Measurements from ENCODE around the gene MAJIN.

Gene MAJIN

DNA sequence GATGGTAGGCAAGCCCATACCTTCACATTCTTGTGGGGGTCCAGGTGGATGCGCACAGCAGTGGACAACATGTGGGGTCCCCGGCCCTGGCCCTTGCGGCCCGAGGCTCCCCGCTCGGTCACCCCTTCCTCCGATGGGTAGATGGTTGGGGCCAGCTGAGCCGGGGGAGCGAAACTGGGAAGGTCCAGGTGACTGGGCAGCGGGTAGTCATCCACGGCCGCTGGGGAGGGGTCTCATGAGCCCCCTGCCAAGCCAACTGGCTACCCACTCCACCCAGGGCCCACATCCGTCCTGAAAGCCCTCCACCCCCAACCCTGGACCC is 65.6 kb downstream of the MAJIN start:
- Histone ChIP-seq H3K36me3 (ENCODE audit: insufficient read depth, low read length) (peaks cover 59% of the 10 kb centered on the region), H3K27me3 (ENCODE audit: control insufficient read depth, insufficient read depth, low read length) (no peaks in the 10 kb centered on the region), H3K4me3 (ENCODE audit: low read length) (no peak overlapping the region), H3K4me1 (ENCODE audit: control insufficient read depth, insufficient read depth, low read length) (no peaks in the 10 kb centered on the region), H3K4me2 (ENCODE audit: low read length) (no peak overlapping the region), H3K9me3 (replicated peaks; ENCODE audit: low read length) (no peaks in the 10 kb centered on the region), H3K9ac (ENCODE audit: low read depth, low read length) (no peak overlapping the region)

DNA sequence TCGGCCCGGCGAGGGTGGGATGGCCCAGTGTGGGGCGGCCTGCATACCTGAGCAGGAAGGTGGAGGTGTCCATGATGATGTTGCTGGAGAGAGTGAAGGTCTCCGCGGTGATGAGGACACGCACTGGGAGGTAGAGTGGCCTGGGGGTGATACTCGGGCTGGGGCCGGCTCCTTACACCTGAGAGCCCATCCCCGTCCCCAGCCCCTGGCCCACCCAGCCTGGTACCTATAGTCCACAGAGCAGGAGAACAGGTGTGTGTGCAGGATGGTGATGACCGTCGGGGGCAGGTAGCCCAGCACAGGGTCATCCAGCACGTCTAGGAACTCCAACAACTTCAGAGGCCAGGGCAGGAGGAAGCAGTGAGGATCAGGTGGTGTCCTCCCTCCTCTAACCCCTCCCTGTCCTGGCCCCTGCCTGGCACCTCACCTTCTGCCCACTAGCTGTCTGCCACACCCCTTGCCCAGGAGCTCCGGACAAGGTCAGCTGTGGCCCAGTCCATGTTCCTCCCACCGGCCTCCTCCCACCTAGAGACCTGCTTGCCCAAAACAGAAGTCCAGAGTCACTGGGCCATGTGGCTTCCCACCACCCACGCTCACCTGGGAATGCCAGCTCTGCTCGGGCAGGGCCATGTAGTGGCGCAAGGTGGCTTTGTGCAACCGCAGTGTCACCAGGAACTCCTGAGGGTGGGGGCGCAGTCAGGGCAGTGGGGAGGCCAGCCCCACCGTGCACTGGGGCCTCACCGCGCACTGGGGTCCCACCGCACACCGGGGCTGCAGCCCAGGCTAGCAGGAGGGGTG is 66.2 kb downstream of the MAJIN start:
- peaks cover 57% of the 10 kb centered on the region for H3K36me3 ChIP-seq (ENCODE audit: insufficient read depth, low read length)

GRCh38 chr11:64903291-64903833 is 68.5 kb downstream of the MAJIN start:
- Histone ChIP-seq H3K4me2 (ENCODE audit: low read length) (no peak overlapping the region), H3K9me3 (replicated peaks; ENCODE audit: low read length) (no peaks in the 10 kb centered on the region), H3K27me3 (ENCODE audit: control insufficient read depth, insufficient read depth, low read length) (no peaks in the 10 kb centered on the region), H3K4me1 (ENCODE audit: control insufficient read depth, insufficient read depth, low read length) (no peaks in the 10 kb centered on the region), H3K4me3 (ENCODE audit: low read length) (no peak overlapping the region), H3K9ac (ENCODE audit: low read depth, low read length) (no peak overlapping the region), H3K36me3 (ENCODE audit: insufficient read depth, low read length) (peaks cover 46% of the 10 kb centered on the region)

More for the DNA sequence above, 66.2 kb downstream of the MAJIN start:
- H3K4me2 ChIP-seq (ENCODE audit: low read length), result no peak overlapping the region
- no peak overlapping the region for H3K9ac ChIP-seq (ENCODE audit: low read depth, low read length)
- no peaks in the 10 kb centered on the region for H3K4me1 ChIP-seq (ENCODE audit: control insufficient read depth, insufficient read depth, low read length)
- no peaks in the 10 kb centered on the region for H3K9me3 ChIP-seq (replicated peaks; ENCODE audit: low read length)
- H3K27me3 ChIP-seq (ENCODE audit: control insufficient read depth, insufficient read depth, low read length), result no peaks in the 10 kb centered on the region
- no peak overlapping the region for H3K4me3 ChIP-seq (ENCODE audit: low read length)

DNA sequence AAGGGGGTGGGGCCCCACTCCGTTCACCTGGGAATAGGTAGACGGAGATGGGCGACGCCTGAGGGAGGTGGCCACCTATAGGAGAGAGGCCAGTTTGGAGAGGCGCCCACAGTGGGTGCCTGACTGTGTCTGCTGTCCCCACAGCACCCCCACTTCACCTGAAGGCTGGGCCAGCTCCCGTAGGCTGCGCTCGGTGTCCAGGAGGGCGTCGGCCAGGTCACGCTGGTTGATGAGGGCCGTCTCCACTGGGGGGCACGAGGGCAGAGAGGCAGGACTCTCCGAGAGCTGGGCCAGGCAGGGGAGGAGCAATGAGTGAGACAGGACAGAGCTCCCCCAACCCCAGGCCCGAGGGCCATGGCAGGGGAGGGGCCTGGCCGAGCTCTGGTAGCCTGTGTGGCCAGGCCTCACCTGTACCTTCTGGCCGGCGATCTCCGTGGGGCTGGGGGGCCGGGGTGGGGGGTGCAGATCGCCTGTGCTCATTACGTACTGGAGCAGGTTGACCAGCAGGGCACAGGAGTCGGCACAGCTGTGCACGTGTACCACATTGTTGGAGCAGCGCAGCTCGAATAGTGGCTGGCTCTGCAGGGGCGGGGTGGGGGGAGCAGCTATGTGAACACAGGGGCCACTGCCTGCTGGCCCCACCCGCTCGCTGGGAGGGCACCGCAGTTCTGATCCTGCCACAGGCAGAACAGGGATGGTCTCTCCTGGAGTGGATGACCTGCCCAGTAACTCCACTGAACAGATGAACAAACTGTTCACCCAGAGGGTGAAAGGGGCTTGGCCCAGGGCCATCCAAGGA is 69.6 kb downstream of the MAJIN start:
- no peaks in the 10 kb centered on the region for H3K27me3 ChIP-seq (ENCODE audit: control insufficient read depth, insufficient read depth, low read length)
- no peaks in the 10 kb centered on the region for H3K4me1 ChIP-seq (ENCODE audit: control insufficient read depth, insufficient read depth, low read length)
- no peak overlapping the region for H3K4me2 ChIP-seq (ENCODE audit: low read length)
- H3K4me3 ChIP-seq (ENCODE audit: low read length), result no peak overlapping the region
- H3K9me3 ChIP-seq (replicated peaks; ENCODE audit: low read length), result no peaks in the 10 kb centered on the region
- H3K36me3 ChIP-seq (ENCODE audit: insufficient read depth, low read length), result peaks cover 40% of the 10 kb centered on the region
- no peak overlapping the region for H3K9ac ChIP-seq (ENCODE audit: low read depth, low read length)

DNA sequence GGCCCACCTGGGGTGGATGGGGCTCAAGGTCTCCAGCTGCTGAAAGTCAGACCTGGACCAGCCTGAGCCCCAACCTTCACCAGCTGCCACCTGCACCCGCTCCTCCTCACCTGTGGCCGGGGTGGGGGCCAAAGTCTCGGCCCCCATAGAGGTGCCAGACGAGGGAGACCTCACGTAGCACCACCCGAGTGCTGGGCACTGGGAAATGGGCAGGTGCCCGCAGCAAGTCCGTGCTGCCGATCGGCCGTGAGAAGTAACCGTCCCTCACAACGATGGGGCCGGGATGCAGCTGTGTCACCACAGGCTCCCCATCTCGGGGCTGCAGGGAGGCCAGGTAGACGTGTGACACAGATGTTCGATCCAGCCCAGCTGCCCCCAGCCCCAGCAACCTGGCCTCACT is 71.1 kb downstream of the MAJIN start:
- H3K9me3 ChIP-seq (replicated peaks; ENCODE audit: low read length), result no peaks in the 10 kb centered on the region
- H3K4me1 ChIP-seq (ENCODE audit: control insufficient read depth, insufficient read depth, low read length), result no peaks in the 10 kb centered on the region
- H3K4me3 ChIP-seq (ENCODE audit: low read length), result no peak overlapping the region
- no peak overlapping the region for H3K9ac ChIP-seq (ENCODE audit: low read depth, low read length)
- H3K27me3 ChIP-seq (ENCODE audit: control insufficient read depth, insufficient read depth, low read length), result no peaks in the 10 kb centered on the region
- no peak overlapping the region for H3K4me2 ChIP-seq (ENCODE audit: low read length)
- H3K36me3 ChIP-seq (ENCODE audit: insufficient read depth, low read length), result peaks cover 42% of the 10 kb centered on the region

GRCh38 chr11:64900263-64900678 is 71.6 kb downstream of the MAJIN start:
- H3K27me3 ChIP-seq (ENCODE audit: control insufficient read depth, insufficient read depth, low read length), result no peaks in the 10 kb centered on the region
- H3K4me3 ChIP-seq (ENCODE audit: low read length), result no peak overlapping the region
- no peaks in the 10 kb centered on the region for H3K9me3 ChIP-seq (replicated peaks; ENCODE audit: low read length)
- H3K4me1 ChIP-seq (ENCODE audit: control insufficient read depth, insufficient read depth, low read length), result no peaks in the 10 kb centered on the region
- peaks cover 42% of the 10 kb centered on the region for H3K36me3 ChIP-seq (ENCODE audit: insufficient read depth, low read length)
- H3K9ac ChIP-seq (ENCODE audit: low read depth, low read length), result no peak overlapping the region
- no peak overlapping the region for H3K4me2 ChIP-seq (ENCODE audit: low read length)

DNA sequence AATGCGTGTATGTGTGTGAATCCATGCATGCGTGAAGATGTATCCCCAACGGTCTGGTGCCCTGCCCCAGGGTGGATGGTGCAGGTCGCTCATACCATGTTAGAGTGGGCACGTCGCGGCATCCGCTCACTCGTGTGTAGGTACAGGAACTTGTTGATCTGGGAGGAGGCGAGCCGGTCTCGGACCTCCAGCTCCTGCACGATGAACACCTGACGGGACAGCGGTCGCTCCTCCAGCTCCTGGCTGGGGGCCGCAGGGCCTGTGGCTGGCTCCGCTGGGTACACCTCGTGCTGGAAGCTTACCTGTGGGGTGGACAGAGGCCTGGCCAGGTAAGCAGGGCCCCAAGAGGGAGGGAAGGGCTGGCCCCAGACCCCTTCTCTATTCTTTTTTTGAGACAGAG is 73.4 kb downstream of the MAJIN start:
- Histone ChIP-seq H3K36me3 (ENCODE audit: insufficient read depth, low read length) (peaks cover 48% of the 10 kb centered on the region), H3K9ac (ENCODE audit: low read depth, low read length) (no peak overlapping the region), H3K9me3 (replicated peaks; ENCODE audit: low read length) (no peaks in the 10 kb centered on the region), H3K4me3 (ENCODE audit: low read length) (no peak overlapping the region), H3K4me2 (ENCODE audit: low read length) (no peak overlapping the region), H3K27me3 (ENCODE audit: control insufficient read depth, insufficient read depth, low read length) (no peaks in the 10 kb centered on the region), H3K4me1 (ENCODE audit: control insufficient read depth, insufficient read depth, low read length) (no peaks in the 10 kb centered on the region)

GRCh38 chr11:64898076-64898445 is 73.8 kb downstream of the MAJIN start:
- no peaks in the 10 kb centered on the region for H3K4me1 ChIP-seq (ENCODE audit: control insufficient read depth, insufficient read depth, low read length)
- no peak overlapping the region for H3K9ac ChIP-seq (ENCODE audit: low read depth, low read length)
- no peak overlapping the region for H3K4me2 ChIP-seq (ENCODE audit: low read length)
- H3K4me3 ChIP-seq (ENCODE audit: low read length), result no peak overlapping the region
- no peaks in the 10 kb centered on the region for H3K9me3 ChIP-seq (replicated peaks; ENCODE audit: low read length)
- peaks cover 45% of the 10 kb centered on the region for H3K36me3 ChIP-seq (ENCODE audit: insufficient read depth, low read length)
- H3K27me3 ChIP-seq (ENCODE audit: control insufficient read depth, insufficient read depth, low read length), result no peaks in the 10 kb centered on the region

DNA sequence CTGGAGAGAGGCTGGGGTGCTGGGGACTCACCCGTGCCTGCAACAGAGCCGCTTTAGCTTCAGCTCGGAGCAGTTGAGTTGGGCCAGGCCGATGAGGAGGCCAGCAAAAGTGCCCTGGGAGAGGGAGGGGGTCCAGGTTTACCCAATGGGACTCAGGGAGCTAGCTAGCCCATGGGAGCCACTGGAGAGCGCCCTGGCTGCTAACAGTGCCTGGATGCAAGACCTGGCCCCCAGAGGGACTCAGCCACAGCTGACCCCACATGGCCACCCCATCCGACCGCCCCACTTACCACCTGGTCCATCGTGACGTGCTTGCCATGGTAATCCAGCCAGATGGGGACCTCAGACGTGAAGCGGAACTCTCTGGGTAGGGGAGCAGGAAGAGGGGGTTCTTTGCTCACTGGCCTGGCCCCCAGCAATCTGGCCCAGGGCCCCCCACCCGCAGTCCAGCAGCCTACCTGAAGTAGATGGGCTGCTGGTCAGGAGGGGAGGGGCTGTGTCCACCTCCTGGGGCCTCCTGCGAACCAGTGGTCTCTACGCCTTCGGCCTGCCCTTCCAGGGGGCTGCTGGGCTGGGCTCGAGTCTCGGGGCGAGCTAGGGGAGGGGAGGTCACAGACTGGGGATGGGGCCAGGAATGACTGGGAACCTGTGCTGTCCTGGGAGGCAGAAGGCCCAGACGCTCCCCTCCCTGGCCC is 74.4 kb downstream of the MAJIN start:
- Histone ChIP-seq H3K36me3 (ENCODE audit: insufficient read depth, low read length) (peaks cover 42% of the 10 kb centered on the region), H3K9ac (ENCODE audit: low read depth, low read length) (no peak overlapping the region), H3K4me1 (ENCODE audit: control insufficient read depth, insufficient read depth, low read length) (no peaks in the 10 kb centered on the region), H3K4me3 (ENCODE audit: low read length) (no peak overlapping the region), H3K9me3 (replicated peaks; ENCODE audit: low read length) (no peaks in the 10 kb centered on the region), H3K4me2 (ENCODE audit: low read length) (no peak overlapping the region), H3K27me3 (ENCODE audit: control insufficient read depth, insufficient read depth, low read length) (no peaks in the 10 kb centered on the region)

DNA sequence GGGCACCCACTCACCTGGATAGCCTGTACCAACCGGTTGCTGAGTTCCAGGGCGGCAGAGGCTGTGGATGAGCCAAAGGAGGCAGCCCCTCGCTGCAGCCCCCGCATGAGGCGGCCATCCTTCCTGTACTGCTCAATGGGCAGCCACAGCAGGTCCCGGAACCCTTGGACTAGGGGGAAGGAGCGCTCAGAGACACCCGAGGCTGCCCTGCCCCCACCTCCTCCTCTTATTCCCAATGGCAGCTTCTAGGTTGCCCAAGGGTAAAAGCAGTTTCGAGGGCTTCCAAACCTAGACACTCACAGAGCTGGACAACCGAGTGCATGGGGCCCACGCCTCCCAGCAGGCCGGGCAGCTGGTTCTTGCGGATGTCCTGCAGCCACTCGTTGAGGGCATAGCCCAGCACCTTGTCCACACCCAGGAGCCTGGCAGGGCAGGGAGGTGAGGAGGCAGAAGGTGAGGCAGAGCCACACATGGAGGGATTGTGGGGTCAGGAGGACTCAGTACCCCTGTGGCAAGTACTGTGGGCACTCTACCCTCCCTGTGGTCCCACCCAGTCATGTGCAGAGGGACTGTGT is 75.4 kb downstream of the MAJIN start:
- no peaks in the 10 kb centered on the region for H3K4me1 ChIP-seq (ENCODE audit: control insufficient read depth, insufficient read depth, low read length)
- no peaks in the 10 kb centered on the region for H3K9me3 ChIP-seq (replicated peaks; ENCODE audit: low read length)
- no peak overlapping the region for H3K9ac ChIP-seq (ENCODE audit: low read depth, low read length)
- H3K4me2 ChIP-seq (ENCODE audit: low read length), result no peak overlapping the region
- no peaks in the 10 kb centered on the region for H3K27me3 ChIP-seq (ENCODE audit: control insufficient read depth, insufficient read depth, low read length)
- H3K4me3 ChIP-seq (ENCODE audit: low read length), result no peak overlapping the region
- H3K36me3 ChIP-seq (ENCODE audit: insufficient read depth, low read length), result peaks cover 35% of the 10 kb centered on the region

- Histone ChIP-seq H3K4me1 (ENCODE audit: control insufficient read depth, insufficient read depth, low read length) (no peaks in the 10 kb centered on the region), H3K9me3 (replicated peaks; ENCODE audit: low read length) (no peaks in the 10 kb centered on the region), H3K27me3 (ENCODE audit: control insufficient read depth, insufficient read depth, low read length) (no peaks in the 10 kb centered on the region), H3K4me2 (ENCODE audit: low read length) (no peak overlapping the region), H3K36me3 (ENCODE audit: insufficient read depth, low read length) (peaks cover 26% of the 10 kb centered on the region), H3K9ac (ENCODE audit: low read depth, low read length) (no peak overlapping the region), H3K4me3 (ENCODE audit: low read length) (no peak overlapping the region)
Measured at GRCh38 chr11:64894812-64895452, 77.0 kb downstream of the MAJIN start.

Data from skeletal muscle satellite cell (primary cell).